HCEC 1CT (cell line): ENCODE measurements around the gene ZNF576.
"Not testable (repeated sequence)": the region's sequence is repeated elsewhere in the genome, so short reads cannot be mapped to it uniquely, and the experiment has no call there.

Experiments
- DNase-seq: peaks from one replicate; pipeline ENCODE4 v3.0.0-alpha.2; 2017

ZNF576 gene

DNA sequence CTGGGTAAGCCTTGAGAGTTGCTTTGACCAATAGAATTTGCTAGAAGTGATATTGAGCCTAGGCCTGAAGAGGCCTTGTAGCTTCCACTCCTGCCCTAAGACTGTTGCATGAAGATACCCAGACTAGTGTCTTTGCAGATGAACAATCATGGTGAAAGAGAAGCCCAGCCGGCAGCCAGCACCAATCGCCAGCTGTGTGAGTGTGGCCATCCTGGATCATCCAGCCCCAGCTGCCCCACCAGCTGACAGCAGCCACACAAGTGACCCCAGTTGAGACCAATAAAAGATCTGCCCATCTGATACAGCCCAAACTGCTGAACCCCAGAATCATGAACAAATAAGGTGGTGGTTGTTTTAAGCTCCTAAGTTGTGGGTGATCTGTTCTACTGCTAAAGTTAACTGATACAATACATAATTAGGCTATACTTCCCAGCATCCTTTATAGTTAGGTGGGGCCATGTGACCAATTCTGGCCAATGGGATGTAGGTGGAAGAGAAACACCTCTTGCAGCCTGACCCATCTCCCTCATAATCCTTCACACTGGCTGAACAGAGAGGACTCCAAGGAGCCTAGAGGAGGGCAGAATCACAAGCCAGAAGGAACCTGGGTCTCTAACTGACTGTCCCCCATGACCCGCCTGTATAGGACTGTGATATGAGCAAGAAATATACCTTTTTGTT is 32.4 kb downstream of the ZNF576 start:
- no peak for DNase-seq

DNA sequence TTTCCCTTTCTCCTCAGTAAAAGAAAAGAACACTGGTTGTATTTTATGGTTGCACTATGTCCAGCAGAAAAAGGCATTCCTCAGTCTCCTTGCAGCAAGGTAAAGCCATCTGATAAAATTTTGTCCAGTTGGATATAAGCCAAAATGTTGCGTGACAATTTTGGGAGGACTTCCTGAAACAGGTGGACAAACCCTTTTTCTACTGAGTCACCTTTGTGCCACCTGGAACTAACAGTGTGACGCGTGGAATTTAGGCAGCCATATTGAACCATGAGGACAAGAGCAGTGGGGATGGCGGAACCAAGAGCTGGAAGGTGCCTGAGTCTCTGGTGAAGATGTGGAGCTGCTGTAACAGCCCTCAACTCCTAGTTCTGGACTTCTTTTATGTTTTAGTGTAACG is 35.1 kb downstream of the ZNF576 start:
- no peak for DNase-seq

DNA sequence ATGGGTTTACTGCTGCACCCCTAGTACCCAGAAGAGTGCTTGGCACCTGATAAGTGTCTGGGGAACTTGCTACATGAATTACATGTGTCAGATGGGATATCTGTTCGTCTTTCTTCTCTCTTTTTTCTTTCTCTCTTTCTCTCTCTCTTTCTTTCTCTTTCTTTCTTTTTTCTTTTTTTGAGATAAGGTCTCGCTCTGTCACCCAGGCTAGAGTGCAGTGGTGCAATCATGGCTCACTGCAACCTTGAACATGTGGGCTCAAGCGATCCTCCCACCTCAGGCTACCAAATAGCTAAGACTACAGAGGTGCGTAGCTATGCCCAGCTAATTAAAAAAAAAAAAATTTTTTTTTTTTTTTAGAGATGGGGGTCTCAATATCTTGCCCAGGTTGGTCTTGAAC is 37.1 kb downstream of the ZNF576 start:
- DNase-seq, result no peak

DNA sequence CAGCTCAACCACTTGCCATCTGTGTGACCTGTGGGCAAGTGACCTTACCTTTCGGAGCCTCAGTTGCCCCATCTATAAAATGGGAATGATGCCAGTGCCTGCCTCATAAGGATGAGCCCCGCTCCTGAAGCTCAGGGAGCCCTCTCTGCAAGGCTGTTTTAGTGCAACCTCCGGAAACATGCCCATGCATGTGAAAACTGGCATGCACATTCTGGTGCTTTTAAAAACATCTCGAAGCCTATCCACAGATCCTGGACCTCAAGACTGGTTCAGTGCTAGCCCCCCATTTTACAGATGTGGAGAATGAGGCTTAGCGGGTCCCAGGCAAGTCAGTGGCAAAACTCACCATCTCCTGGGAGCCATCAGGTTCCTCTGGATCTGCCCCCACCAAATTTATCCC is 37.7 kb downstream of the ZNF576 start:
- no peak for DNase-seq

DNA sequence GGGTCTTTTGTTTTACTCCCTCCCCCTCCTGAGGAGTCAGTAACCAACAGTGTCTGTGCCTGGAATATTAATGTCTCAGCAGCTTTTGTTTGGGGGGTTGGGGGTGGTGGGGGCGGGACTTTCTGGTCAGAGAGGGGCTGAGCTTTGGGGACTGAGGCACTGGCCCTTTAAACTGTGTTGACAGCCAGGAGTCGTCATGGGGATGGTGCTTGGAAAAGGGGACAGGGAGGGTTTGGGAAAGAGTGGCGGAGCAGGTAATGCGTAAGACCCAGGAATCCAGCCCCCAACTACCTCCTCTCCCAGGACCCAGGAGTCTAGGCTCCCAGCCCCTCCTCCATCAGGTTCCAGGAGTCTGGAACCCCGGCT is 38.1 kb downstream of the ZNF576 start:
- DNase-seq, result no peak

DNA sequence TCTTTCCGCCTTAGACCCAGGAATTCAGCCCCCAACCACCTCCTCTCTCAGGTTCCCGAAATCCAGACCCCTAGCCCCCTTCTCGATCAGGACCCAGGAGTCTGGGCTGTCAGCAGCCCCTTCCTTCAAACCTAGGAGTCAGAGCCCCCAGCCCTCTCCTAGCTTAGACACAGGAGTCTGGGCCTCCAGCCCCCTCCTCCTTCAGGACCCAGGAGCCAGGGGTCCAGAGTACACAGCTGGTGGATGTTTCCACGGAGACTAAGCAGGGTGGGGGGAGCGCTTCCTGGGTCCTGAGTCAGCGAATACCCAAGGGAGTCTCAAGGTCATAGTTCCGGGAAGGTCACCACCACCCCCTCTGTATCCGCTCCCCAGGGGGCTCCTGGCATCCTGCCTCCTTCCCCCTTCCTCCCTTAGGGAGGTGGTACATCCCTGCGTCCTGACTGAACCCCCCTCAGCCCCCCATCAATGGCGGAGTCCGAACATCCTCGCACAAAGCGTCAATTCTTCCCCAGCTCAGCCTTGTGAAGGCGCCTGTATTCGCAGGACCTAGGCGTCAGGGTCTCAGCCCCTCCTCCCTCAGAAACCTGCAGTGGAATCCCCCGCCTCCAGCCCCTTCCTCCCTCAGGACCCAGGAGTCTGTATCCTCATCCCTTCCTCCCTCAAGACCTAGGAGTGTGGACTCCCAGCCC is 38.6 kb downstream of the ZNF576 start:
- DNase-seq, result no peak

DNA sequence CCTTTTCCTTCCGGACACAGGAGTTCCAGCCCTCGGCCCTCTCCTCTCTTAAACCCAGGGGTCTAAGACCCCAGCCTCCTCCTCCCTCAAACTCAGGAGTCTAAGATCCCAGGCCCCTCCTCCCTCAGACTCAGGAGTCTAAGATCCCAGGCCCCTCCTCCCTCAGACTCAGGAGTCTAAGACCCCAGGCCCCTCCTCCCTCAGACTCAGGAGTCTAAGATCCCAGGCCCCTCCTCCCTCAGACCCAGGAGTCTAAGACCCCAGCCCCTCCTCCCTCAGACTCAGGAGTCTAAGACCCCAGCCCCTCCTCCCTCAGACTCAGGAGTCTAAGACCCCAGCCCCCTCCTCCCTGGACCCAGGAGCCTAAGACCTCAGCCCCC is 39.2 kb downstream of the ZNF576 start:
- not testable (repeated sequence) for DNase-seq

DNA sequence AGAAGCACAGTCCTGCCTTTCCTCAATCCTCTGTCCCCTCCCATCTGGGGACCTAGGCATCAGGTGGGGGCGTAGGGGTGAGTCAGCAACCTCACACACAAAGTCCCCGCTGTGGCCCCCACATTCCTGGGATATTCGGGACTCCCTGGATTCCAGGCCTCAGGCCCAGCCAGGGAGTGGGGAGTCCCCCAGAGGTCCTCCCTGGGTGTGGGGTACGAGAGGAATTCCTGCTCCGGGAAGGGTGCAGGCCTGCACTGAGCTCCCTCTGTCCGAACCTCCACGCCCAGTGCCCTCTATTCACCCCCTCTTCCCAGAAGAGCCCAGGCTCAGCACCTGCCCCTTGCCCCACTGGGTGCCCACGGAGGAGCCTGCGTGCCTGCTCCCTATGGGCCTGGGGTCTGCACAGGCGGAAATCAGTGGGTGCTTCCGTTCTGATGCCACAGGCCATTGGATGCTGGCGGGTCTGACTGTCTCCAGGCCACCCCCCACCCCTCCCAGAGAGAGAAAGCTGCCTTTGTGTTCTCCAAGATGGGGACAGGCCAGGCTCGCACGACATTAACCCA is 39.8 kb downstream of the ZNF576 start:
- DNase-seq, result no peak

DNA sequence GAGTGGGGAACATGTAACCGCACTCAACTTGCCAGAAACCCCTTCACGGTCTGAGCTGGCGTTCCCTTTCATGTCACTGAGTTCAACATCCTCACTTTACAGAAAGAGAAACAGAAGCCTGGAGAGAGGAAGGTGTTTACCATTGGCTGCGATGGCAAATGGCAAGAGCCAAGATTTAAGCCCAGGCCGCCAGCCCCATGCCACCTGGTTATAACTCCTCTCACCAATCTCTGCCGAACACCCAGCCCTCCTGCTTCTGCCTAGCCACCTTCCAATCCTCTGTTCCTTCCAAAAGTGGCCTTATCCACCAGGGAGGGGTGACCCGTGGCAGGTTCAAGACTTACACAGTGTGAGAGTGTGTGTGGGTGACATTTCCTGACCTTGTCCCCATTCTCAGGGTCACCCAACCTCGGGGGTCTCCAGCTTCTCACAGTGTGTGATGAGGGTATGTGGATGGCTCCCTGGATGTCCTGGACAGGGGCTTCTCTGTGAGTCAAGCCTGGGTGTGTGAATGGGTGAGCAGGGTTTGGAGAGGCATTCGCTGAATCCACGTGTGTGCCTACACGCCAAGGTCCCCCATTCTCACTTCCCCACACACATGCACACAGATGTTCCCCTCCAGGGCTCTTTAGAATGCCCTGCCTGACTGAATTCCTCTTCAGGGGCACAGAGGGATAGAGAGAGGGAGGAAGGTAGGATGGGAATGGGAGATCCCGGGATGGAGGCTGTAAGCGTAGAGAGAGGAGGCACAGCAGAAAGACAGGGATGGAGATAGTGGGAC is 42.0 kb downstream of the ZNF576 start:
- no peak for DNase-seq

DNA sequence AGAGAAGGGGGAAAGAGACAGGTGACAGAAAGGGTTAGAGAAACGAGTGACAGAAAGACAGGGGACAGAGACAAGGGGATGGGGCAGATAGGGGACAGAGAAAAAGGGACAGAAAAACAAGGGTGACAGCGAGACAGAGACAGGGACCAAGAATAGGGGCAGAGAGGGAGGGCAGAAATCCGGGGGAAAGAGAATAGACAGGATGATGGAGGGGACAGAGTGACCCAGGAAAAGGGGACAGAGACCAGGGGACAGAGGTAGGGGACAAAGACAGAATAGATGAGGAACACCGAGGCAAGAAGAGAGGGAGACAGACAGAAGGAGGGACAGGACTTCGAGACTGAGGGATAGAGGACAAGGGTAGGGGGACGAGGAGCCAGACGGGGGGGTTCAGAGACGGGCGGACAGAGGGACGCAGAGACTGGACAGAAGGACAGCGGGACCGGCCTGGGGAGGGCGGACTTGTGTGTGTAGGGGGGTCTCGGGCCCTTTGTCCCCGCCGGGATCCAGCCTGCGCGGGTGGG is 42.7 kb downstream of the ZNF576 start:
- no peak for DNase-seq

DNA sequence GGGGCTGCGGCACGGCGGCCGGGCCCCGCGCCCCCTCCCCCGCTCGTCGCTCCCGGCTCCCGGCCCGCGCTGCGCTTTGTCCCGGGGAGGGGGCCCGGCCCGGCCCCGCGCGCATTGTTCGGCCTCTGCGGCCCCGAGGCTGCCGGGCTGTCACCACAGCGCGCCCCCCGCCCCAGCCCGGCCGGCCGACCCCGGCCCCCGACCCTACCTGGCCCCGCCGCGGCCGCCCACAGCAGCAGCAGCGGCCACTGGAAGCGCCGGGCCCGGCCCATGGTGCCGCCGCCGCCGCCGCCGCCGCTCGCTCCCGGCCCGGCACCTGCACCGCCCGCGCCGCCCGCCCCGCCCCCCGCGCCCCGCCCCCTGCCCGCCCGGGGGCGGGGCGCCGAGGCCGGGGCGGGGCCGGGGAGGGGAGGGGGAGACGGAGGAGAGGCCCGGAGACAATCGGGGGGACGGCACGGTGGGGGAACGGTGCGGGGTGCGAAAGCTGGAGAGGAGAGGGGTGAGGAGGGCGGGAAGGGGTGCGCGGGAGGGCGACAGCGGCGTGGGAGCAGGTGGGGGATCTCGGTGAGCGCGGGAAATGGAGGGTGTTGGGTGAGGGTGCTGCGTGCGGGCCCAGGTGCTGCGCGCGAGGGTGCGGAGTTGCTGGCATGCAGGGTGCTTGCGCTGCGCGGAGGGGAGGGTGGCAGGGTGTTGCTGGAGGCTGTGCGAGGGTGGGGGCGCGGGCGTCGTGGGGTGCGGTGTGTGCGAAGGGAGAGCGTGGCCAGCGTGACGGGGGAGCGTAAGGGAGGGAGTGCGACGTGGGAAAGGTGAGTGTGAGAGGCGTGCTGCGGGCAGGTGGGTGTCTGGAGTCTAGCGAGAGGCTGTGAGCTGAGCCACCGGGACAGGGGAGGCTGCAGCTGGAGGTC is 43.4 kb downstream of the ZNF576 start, which contains the start of gene CADM4:
CADM4 (minus strand) TSS at position 332 of the 905 bp plus-strand sequence; CDS start at position 272, 60 bp downstream.
- DNase-seq, result no peak

DNA sequence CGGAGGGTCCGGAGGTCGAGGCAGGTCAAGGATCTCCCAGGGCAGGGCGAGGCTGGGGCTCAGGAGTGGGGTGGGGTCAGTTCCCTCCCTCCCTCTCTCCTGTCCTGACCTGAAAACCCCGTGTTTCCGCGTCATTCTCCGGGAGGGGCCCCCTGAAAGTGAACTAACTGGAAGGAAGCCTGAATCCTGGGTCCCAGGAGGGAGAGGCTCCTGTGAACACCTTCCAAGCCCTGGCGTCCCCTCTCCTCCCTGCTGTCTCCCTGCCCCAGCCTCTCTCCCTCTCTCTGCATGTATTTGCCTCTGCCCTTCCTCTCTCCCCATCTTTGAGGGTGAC is 44.0 kb downstream of the ZNF576 start:
- DNase-seq, result no peak

DNA sequence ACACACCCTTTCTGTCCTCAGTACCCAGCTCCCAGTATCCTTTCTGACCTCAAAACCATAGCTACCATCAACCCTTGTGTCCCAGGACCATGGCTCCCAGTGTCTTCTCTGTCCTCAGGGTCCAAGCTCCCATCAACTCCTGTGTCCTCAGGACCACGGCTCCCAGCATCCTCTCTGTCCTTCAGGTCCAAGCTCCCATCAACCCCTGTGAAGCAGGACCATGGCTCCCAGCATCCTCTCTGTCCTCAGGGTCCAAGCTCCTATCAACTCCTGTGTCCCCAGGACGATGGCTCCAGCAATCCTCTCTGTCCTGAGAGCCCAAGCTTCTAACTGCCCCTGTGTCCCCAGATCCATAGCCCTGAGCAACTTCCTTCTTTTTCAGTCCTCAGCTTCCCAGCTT is 44.9 kb downstream of the ZNF576 start:
- no peak for DNase-seq

DNA sequence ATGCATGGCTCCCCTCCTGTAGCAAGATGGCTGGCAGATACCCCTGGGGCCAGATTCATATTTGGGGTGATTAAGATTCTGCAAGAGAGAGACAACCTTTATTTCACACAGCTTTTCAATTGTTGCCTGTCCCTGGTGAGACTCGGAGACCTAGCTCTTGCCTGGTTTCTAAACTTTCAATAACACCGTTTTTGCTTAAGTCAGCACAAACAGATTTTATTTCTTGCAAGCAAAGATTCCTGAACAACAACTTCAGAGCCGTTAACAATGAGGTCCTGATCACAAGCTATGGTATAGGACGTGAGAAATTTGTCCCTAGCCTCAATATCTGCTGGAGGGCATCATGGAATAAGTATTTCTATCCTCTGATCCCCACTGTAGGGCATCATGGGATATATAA is 46.1 kb downstream of the ZNF576 start:
- DNase-seq, result no peak

DNA sequence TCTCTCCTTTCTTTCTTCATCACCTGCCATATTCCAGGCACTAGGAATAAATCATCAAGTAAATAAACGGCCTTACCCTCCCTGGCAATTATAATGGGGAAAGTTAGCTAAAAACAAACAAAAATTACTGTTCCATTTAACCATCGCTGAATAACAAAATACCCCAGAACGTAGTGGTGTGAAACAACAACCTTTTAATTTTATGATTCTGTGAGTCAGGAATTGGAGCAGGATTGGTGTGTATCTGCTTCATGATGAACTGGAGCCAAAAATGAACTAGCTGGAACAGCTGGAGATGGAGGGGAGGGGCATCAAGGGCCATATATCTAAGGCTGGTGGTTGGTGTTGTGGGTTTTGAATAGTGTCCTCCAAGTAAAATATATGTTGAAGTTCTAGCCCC is 46.9 kb downstream of the ZNF576 start:
- no peak for DNase-seq

DNA sequence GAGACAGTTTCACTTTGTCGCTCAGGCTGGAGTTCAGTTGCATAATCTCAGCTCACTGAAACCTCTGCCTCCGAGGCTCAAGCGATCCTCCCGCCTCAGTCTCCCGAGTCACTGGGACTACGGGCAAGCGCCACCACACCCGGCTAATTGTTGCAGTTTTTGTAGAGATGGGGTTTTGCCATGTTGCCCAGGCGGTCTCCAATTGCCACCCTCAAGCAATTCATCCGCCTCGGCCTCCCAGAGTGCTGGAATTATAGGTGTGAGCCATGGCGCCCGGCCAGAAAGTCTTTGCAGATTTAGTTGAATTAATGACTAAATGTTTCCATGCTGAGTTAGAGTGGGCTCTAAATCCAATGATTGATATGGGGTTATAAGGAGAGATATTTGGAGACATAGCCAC is 47.8 kb downstream of the ZNF576 start:
- no peak for DNase-seq

DNA sequence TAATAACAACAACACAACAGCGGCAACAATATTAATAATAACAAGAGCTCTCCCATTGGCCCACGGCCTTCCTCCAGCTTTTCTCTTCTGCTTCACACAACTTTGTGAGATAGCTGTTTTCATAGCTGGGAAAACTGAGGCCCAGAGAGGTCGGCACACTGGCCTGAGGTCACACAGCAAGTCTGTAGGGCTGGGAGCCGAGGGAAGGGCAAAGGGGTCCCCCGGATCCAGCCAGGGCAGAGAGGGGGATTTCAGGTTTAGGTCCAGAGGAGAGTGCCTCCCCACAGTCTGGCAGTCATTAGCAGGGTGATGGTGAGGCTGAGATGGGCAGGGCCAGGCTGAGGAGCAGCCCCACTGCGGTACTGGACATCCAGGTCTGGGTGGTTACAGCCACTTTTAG is 52.2 kb downstream of the ZNF576 start:
- DNase-seq, result no peak

DNA sequence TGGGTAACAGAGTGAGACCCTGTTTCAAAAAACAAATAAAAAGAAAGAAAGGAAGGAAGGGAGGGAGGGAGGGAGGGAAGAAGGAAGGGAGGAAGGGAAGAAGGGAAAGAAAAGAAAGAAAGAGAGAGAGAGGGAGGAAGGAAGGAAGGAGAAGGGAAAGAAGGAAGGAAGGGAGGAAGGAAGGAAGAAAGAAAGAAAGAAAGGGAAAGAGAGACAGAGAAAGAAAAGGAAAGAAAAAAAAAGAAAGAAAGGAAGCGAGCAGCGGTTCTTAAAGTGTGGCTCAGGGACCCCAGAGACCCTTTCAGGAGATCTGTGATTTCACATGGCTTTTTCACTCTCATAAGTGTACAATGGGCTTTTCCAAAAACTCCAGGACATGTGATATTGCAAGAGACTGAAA is 53.1 kb downstream of the ZNF576 start:
- no peak for DNase-seq

DNA sequence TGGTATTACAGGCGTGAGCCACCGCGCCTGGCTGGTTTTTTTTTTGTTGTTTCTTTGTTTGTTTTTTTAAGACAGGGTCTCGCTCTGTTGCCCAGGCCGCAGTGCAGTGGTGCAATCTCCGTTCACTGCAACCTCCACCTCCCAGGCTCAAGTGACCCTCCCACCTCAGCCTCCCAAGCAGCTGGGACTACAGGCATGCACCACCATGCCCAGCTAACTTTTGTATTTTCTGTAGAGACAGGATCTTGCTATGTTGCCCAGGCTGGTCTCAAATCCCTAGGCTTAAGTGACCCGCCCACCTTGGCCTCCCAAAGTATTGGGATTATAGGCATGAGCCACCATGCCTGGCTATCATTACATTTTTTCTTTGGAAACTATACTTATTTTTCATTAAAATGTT is 53.9 kb downstream of the ZNF576 start:
- not testable (repeated sequence) for DNase-seq
